K562 (cell line): ENCODE measurements around the gene NUDT15. TPM values are rescaled to one million over a fixed set of nuclear protein-coding genes. Genes with fewer than 3 reads are reported as not detected.

ENCODE experiments used
- ELK1 ChIP-seq: sonication (generic); formaldehyde crosslinking; IDR thresholded peaks from 2 replicates; pipeline ENCODE4 v1.8.1; 2022; ENCODE audit warnings: missing genetic modification reagents
- ESRRA ChIP-seq: fragments of 450-650 bp; IDR thresholded peaks from 2 replicates; pipeline ENCODE4 v1.6.1; 2014; ENCODE audit warnings: low read depth, mild to moderate bottlenecking, moderate library complexity, borderline replicate concordance
- ETV6 ChIP-seq, 3 experiments: fragments of 150-350 bp in 1 of 3; sonication (generic) in 1 of 3; formaldehyde crosslinking in 1 of 3; IDR thresholded peaks; 2 replicates each; pipeline versions ENCODE4 v1.6.1 to v1.8.0; 2014 to 2022; ENCODE audit warnings: borderline replicate concordance in 2 of 3, low read depth in 2 of 3, antibody characterized with exemption in 1 of 3, low read length in 1 of 3, mild to moderate bottlenecking in 1 of 3, missing genetic modification reagents in 1 of 3
- HMGXB4 ChIP-seq: sonication (generic); formaldehyde crosslinking; IDR thresholded peaks from 2 replicates; pipeline ENCODE4 v1.8.1; 2023; ENCODE audit warnings: mild to moderate bottlenecking, missing genetic modification reagents
- IRF1 ChIP-seq: sonication (generic); formaldehyde crosslinking; IDR thresholded peaks from 2 replicates; pipeline ENCODE4 v1.8.0; 2022; ENCODE audit warnings: missing genetic modification reagents, mild to moderate bottlenecking, borderline replicate concordance
- MAFK ChIP-seq: IDR thresholded peaks from 2 replicates; pipeline ENCODE4 v1.6.1; 2011; ENCODE audit warnings: low read length, improper control_type of control experiment
- MIER1 ChIP-seq: fragments of 450-650 bp; IDR thresholded peaks from 2 replicates; pipeline ENCODE4 v1.6.1; 2016; ENCODE audit warnings: antibody characterized with exemption, mild to moderate bottlenecking, low read depth
- NFIC ChIP-seq: fragments of 450-650 bp; IDR thresholded peaks from 2 replicates; pipeline ENCODE4 v1.6.1; 2017; ENCODE audit warnings: mild to moderate bottlenecking, inconsistent platforms
- POLR2AphosphoS5 ChIP-seq: IDR thresholded peaks from 2 replicates; pipeline ENCODE4 v1.6.1; 2011; ENCODE audit warnings: mild to moderate bottlenecking, low read depth, low read length, moderate library complexity; ENCODE audit not compliant: control insufficient read depth, insufficient read depth
- SNIP1 ChIP-seq: fragments of 450-650 bp; IDR thresholded peaks from 2 replicates; pipeline ENCODE4 v1.7.1; 2017; ENCODE audit warnings: low read depth, mild to moderate bottlenecking
- SRSF9 ChIP-seq: fragments of 200-400 bp; formaldehyde crosslinking; IDR thresholded peaks from 2 replicates; pipeline ENCODE4 v1.6.1; 2017; ENCODE audit warnings: low read depth, low read length, borderline replicate concordance
- TFAM ChIP-seq: fragments of 250-450 bp; sonication (Bioruptor Pico); conservative IDR thresholded peaks from 2 replicates; pipeline ENCODE4 v1.5.0; 2021; ENCODE audit warnings: mild to moderate bottlenecking, moderate library complexity
- USF2 ChIP-seq: sonication (generic); formaldehyde crosslinking; IDR thresholded peaks from 2 replicates; pipeline ENCODE4 v1.5.0; 2020; ENCODE audit warnings: missing genetic modification reagents
- ZFP1 ChIP-seq: fragments of 450-650 bp; formaldehyde crosslinking; IDR thresholded peaks from 2 replicates; pipeline ENCODE4 v1.4.0; 2020; ENCODE audit warnings: mild to moderate bottlenecking, mixed read lengths
- ZFP36 ChIP-seq: fragments of 150-350 bp; IDR thresholded peaks from 2 replicates; pipeline ENCODE4 v1.6.1; 2018; ENCODE audit warnings: low read length, low read depth; ENCODE audit not compliant: partially characterized antibody
- polyA plus RNA-seq, 8 experiments: library from polyadenylated mRNA; depleted of rRNA in 4 of 8; stranded (reverse) in 5 of 8; unstranded in 3 of 8; fragments of >200 nt; fragmentation: Nextera tagmentation in 2 of 8; fragmentation: Illumina TruSeq in 1 of 8; extraction: Ambion mirVana in 2 of 8; extraction: Trizol in 1 of 8; gene quantifications; 2 replicates each; pipeline versions ENCODE4 v1.2.1 to v1.2.3, GENCODE V29; 2011 to 2014; ENCODE audit warnings: inconsistent platforms in 1 of 8, missing spikeins in 1 of 8
- total RNA-seq, 7 experiments: library from RNA; depleted of rRNA in 6 of 7; stranded (reverse); fragments of >200 nt in 6 of 7; fragmentation: Illumina TruSeq in 2 of 7; extraction: Trizol in 2 of 7; gene quantifications; 2 replicates each; pipeline versions ENCODE4 v1.2.1 to v1.2.3, GENCODE V29; 2011 to 2021; ENCODE audit warnings: low replicate concordance in 1 of 7
- TF ChIP-seq, protein P1 (sequence below): fragments of 450-650 bp; formaldehyde crosslinking; conservative IDR thresholded peaks from 2 replicates; pipeline ENCODE4 v1.4.0; 2022; ENCODE audit warnings: mild to moderate bottlenecking, missing genetic modification characterization

Gene NUDT15
- total and polyA plus RNA-seq, 9 of the 15 experiments (the other 6 are each of a cell fraction or from before 2014, with no cell fraction given): 14.2 to 26.9 (median 21.6) TPM

- TF ChIP-seq, protein P1, sequence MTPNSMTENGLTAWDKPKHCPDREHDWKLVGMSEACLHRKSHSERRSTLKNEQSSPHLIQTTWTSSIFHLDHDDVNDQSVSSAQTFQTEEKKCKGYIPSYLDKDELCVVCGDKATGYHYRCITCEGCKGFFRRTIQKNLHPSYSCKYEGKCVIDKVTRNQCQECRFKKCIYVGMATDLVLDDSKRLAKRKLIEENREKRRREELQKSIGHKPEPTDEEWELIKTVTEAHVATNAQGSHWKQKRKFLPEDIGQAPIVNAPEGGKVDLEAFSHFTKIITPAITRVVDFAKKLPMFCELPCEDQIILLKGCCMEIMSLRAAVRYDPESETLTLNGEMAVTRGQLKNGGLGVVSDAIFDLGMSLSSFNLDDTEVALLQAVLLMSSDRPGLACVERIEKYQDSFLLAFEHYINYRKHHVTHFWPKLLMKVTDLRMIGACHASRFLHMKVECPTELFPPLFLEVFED: no peak
- TF ChIP-seq ELK1 (CRISPR knock-in tag): no peak
- peak; percentile 71 for TF ChIP-seq POLR2AphosphoS5
- no peak for TF ChIP-seq MIER1
- TF ChIP-seq ZFP36: no peak
- peak; percentile 67 for TF ChIP-seq ESRRA
- no peak for TF ChIP-seq IRF1 (CRISPR knock-in tag)
- no peak for TF ChIP-seq TFAM
- no peak for TF ChIP-seq HMGXB4 (CRISPR knock-in tag)
- no peak for TF ChIP-seq MAFK
- no peak for TF ChIP-seq ETV6 (IDR thresholded peaks at IDR 0.05; ENCODE audit: borderline replicate concordance in 1 of 2, low read depth in 2 of 2, low read length in 1 of 2)
- no peak for TF ChIP-seq ETV6 (CRISPR knock-in tag; IDR thresholded peaks at IDR 0.05; ENCODE audit: borderline replicate concordance)
- TF ChIP-seq USF2: no peak
- TF ChIP-seq SNIP1: no peak
- TF ChIP-seq SRSF9: no peak
- peak; percentile 37; the same call in 1 of the 2 replicates for TF ChIP-seq NFIC
- TF ChIP-seq ZFP1: no peak
These were observed at the start of gene NUDT15 (continued) for GRCh38 chr13:48037346-48038173.
